Activated CD4-positive, CD25-positive, alpha-beta regulatory T cell (primary cell): ENCODE measurements around the gene CD300E.
"Not testable (repeated sequence)": the region's sequence is repeated elsewhere in the genome, so short reads cannot be mapped to it uniquely, and the experiment has no call there.

Experiments used
- DNase-seq, 4 experiments: peaks; one replicate each; lab custom pipeline; 2025; lab: John Stamatoyannopoulos, UW

Gene CD300E

GRCh38 chr17:74623693-74624093 lies at the start of gene CD300E:
CD300E (minus strand) TSS chr17:74623738; CDS start chr17:74623621, 117 bp downstream.
- DNase-seq = no peak

- DNase-seq = peak; percentile 29 to 38 (median 34)
Observed at GRCh38 chr17:74671031-74671771, 47.7 kb upstream of the CD300E start.

GRCh38 chr17:74670329-74670728 lies 46.8 kb upstream of the CD300E start:
- DNase-seq = no peak

- DNase-seq = no peak
Observed at GRCh38 chr17:74663561-74663960, 40.0 kb upstream of the CD300E start.

GRCh38 chr17:74659889-74660288 lies 36.4 kb upstream of the CD300E start:
- DNase-seq = no peak

GRCh38 chr17:74658620-74659019 lies 35.1 kb upstream of the CD300E start:
- no peak for DNase-seq

- no peak for DNase-seq
Observed at GRCh38 chr17:74654742-74655141, 31.2 kb upstream of the CD300E start.

GRCh38 chr17:74652020-74652419 lies 28.5 kb upstream of the CD300E start:
- no peak for DNase-seq

- no peak for DNase-seq
Observed at GRCh38 chr17:74649909-74650308, 26.4 kb upstream of the CD300E start.

- no peak for DNase-seq
Observed at GRCh38 chr17:74647871-74648672, 24.5 kb upstream of the CD300E start.

GRCh38 chr17:74646231-74646630 lies 22.7 kb upstream of the CD300E start:
- DNase-seq = no peak

- DNase-seq = no peak
Observed at GRCh38 chr17:74645010-74645409, 21.5 kb upstream of the CD300E start.

- DNase-seq = no peak
Observed at GRCh38 chr17:74644419-74644818, 20.9 kb upstream of the CD300E start.

- DNase-seq = no peak
Observed at GRCh38 chr17:74643826-74644225, 20.3 kb upstream of the CD300E start.

GRCh38 chr17:74642995-74643394 lies 19.5 kb upstream of the CD300E start:
- no peak for DNase-seq

- no peak for DNase-seq
Observed at GRCh38 chr17:74642556-74642955, 19.0 kb upstream of the CD300E start.

GRCh38 chr17:74641958-74642298 lies 18.4 kb upstream of the CD300E start:
- DNase-seq = no peak

- DNase-seq = no peak
Observed at GRCh38 chr17:74641224-74641957, 17.9 kb upstream of the CD300E start.

- no peak for DNase-seq
Observed at GRCh38 chr17:74639704-74640151, 16.2 kb upstream of the CD300E start.

- DNase-seq = no peak
Observed at GRCh38 chr17:74637926-74638325, 14.4 kb upstream of the CD300E start.

GRCh38 chr17:74637265-74637664 lies 13.7 kb upstream of the CD300E start:
- DNase-seq = no peak

- DNase-seq = not testable (repeated sequence)
Observed at GRCh38 chr17:74636541-74637085, 13.1 kb upstream of the CD300E start.
